B cell (primary cell): ENCODE data around the gene ZSCAN9.

Source experiments
- EZH2 ChIP-seq: IDR thresholded peaks from 2 replicates; pipeline ENCODE4 v1.6.1; 2012; ENCODE audit warnings: borderline replicate concordance, low read depth, mild to moderate bottlenecking, moderate library complexity, low read length; ENCODE audit not compliant: insufficient read depth, poor library complexity, severe bottlenecking
- TF ChIP-seq, protein P1 (sequence below): fragments of 200-600 bp; IDR thresholded peaks from one replicate; pipeline ENCODE4 v1.8.0; 2022; ENCODE audit warnings: antibody characterized with exemption, mild to moderate bottlenecking

DNA sequence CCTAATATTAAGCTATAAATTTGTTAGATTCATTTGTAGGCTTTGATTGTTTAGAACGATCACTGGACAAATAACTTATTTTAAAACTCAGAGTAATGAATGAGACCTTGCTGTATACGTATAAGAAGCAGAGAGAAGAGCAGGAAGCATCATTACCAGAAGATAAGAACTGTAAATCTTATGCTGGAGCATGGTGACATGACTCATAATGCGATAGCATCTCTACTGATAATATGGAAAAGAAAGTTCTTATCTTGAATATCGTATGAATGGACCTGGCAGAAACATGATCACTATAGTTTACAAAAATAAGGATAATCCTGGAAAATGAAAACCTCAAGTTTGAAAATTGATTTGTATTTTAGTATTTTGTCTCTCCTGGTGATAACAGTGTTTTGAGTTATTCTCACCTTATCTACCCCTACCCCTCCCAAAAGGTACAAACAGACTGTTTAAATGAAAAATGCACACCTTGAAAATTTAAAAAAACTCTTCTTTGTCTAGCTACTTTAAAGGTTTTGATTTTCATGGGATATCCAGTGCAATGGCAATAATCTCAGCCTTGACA lies 39.8 kb downstream of the ZSCAN9 start:
- TF ChIP-seq, protein P1, sequence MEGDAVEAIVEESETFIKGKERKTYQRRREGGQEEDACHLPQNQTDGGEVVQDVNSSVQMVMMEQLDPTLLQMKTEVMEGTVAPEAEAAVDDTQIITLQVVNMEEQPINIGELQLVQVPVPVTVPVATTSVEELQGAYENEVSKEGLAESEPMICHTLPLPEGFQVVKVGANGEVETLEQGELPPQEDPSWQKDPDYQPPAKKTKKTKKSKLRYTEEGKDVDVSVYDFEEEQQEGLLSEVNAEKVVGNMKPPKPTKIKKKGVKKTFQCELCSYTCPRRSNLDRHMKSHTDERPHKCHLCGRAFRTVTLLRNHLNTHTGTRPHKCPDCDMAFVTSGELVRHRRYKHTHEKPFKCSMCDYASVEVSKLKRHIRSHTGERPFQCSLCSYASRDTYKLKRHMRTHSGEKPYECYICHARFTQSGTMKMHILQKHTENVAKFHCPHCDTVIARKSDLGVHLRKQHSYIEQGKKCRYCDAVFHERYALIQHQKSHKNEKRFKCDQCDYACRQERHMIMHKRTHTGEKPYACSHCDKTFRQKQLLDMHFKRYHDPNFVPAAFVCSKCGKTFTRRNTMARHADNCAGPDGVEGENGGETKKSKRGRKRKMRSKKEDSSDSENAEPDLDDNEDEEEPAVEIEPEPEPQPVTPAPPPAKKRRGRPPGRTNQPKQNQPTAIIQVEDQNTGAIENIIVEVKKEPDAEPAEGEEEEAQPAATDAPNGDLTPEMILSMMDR = no peak
- TF ChIP-seq EZH2 = no peak
